ENCODE results near the gene PRKCD. TPM values are rescaled to one million over a fixed set of nuclear protein-coding genes. Genes with fewer than 3 reads are reported as not detected.

PRKCD gene
- total RNA-seq, 2 donors from 2014 or later = 15.5 to 16.9 TPM

DNA sequence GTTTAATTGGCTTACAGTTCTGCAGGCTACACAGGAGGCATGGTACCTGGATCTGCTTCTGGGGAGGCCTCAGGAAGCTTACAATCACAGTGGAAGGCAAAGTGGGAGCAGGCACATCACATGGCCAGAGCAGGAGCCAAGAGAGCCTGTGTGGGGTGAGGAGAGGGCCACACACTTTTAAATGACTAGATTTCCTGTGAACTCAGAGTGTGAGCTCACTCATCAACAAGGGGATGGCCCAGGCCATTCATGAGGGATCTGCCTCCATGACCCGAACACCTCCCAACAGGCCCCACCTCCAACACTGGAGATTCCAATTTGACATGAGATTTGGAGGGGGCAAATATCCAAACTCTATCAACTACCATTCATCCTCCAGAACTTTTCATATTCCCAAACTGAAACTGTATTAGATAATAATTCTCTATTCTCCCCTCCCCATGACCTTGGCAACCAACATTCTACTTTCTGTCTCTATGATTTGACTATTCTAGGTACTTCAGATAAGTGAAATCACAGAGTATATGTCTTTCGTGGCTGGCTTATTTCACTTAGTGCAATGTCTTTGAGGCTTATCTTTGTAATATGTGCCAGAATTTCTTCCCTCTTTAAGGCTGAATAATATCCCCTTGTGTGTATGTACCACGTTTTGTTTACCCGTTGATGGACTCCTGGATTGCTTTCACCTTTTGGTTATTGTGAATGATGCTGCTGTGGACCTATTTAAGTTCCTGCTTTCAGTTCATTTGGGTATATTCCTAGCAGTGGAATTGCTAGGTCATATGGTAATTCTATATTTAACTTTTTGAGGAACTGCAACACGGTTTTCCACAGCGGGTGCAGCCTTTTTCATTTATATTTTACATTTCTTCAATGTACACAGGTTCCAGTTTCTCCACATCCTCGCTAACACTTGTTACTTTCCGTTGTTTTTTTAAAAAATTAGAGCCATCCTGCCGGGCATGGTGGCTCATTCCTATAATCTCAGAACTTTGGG is 51.0 kb downstream of the PRKCD start:
- H3K9me3 ChIP-seq = peaks cover 0 to 4% (median 0%) of the 10 kb centered on the region in 3 donors
- ATAC-seq (no peak), DNase-seq (no peak)
- TF ChIP-seq, protein P1, sequence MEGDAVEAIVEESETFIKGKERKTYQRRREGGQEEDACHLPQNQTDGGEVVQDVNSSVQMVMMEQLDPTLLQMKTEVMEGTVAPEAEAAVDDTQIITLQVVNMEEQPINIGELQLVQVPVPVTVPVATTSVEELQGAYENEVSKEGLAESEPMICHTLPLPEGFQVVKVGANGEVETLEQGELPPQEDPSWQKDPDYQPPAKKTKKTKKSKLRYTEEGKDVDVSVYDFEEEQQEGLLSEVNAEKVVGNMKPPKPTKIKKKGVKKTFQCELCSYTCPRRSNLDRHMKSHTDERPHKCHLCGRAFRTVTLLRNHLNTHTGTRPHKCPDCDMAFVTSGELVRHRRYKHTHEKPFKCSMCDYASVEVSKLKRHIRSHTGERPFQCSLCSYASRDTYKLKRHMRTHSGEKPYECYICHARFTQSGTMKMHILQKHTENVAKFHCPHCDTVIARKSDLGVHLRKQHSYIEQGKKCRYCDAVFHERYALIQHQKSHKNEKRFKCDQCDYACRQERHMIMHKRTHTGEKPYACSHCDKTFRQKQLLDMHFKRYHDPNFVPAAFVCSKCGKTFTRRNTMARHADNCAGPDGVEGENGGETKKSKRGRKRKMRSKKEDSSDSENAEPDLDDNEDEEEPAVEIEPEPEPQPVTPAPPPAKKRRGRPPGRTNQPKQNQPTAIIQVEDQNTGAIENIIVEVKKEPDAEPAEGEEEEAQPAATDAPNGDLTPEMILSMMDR (IDR thresholded peaks at IDR 0.05) = no peak
- TF ChIP-seq POLR2A (IDR thresholded peaks at IDR 0.05) = no peak
- no peak overlapping the region for H3K27ac ChIP-seq
- H3K4me3 ChIP-seq = no peak overlapping the region
- H3K27me3 ChIP-seq = no peaks in the 10 kb centered on the region
- 62 to 77% methylated on average over 9 of the region's 9 CpGs for WGBS, 2 donors
- intact Hi-C loops (cut with DNase I) = no loop called here
- H3K36me3 ChIP-seq (replicated peaks in 1 of 2; ENCODE audit: insufficient read depth in 1 of 2, low read depth in 2 of 2) = no peaks in the 10 kb centered on the region
- no peaks in the 10 kb centered on the region for H3K4me1 ChIP-seq

DNA sequence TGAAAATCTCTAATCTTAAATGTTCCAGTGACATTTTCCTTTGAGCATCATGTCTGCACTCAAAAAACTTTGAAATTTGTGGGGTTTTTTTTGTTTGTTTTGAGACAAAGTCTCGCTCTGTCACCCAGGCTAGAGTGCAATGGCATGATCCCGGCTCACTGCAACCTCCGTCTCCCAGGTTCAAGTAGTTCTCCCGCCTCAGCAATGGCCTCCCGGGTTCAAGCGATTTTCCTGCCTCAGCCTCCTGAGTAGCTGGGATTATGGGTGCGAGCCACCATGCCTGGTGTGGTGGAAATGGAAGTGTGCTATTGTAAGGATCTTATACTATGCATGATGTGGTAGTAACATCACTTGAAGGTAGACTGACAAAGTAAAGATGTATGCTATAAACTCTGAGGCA is 52.3 kb downstream of the PRKCD start:
- intact Hi-C loops (cut with DNase I) = no loop called here
- Histone ChIP-seq H3K9me3 (peaks cover 0 to 4% (median 0%) of the 10 kb centered on the region in 3 donors), H3K36me3 (replicated peaks in 1 of 2; ENCODE audit: insufficient read depth in 1 of 2, low read depth in 2 of 2) (no peaks in the 10 kb centered on the region), H3K4me1 (no peaks in the 10 kb centered on the region), H3K27ac (no peak overlapping the region), H3K27me3 (no peaks in the 10 kb centered on the region), H3K4me3 (no peak overlapping the region)
- TF ChIP-seq, protein P1 (IDR thresholded peaks at IDR 0.05) = no peak
- TF ChIP-seq POLR2A (IDR thresholded peaks at IDR 0.05) = no peak
- ATAC-seq (no peak), DNase-seq (no peak)
- 81 to 88% methylated on average over 7 of the region's 7 CpGs for WGBS, 2 donors

DNA sequence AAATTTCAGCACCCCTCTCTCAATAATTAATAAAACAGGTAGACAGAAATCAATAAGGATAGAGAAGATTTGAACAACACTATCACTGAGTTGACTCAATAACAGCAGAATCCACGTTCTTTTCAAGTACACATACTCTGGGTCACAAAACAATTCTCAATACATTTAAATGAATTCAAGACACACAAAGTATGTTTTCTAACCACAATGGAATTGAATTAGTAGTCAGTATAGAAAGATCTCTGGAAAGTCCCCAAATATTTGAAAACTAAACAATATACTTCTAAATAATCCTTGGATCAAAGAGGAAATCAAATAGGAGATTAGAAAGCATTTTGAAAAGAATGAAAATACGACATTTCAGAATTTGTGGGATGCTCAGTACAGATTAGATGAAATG is 54.8 kb downstream of the PRKCD start:
- intact Hi-C loops (cut with DNase I) = no loop called here
- no peaks in the 10 kb centered on the region for H3K36me3 ChIP-seq (replicated peaks in 1 of 2; ENCODE audit: insufficient read depth in 1 of 2, low read depth in 2 of 2)
- no peak overlapping the region for H3K27ac ChIP-seq
- no peak overlapping the region for H3K4me3 ChIP-seq
- TF ChIP-seq, protein P1 (IDR thresholded peaks at IDR 0.05) = no peak
- no peaks in the 10 kb centered on the region for H3K27me3 ChIP-seq
- H3K4me1 ChIP-seq = no peaks in the 10 kb centered on the region
- no peaks in the 10 kb centered on the region for H3K9me3 ChIP-seq
- 62 to 65% methylated on average over 2 of the region's 2 CpGs for whole genome bisulfite sequencing, 2 donors
- ATAC-seq (no peak), DNase-seq (no peak)

DNA sequence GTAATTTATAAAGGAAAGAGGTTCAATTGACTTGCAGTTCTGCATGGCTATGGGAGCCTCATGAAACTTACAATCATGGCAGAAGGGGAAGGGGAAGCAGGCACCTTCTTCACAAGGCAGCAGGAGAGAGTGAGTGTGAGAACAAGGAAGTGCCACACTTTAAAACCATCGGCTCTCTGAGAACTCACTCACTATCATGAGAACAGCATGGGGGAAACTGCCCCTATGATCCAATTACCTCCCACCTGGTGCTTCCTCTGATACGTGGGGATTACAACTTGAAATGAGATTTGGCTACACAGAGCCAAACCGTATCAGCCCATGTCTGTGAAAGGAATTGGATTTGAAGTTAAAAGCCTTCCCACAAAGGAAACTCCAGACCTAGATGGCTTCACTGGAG is 55.7 kb downstream of the PRKCD start:
- no peak overlapping the region for H3K4me3 ChIP-seq
- no peak overlapping the region for H3K27ac ChIP-seq
- TF ChIP-seq, protein P1 (IDR thresholded peaks at IDR 0.05) = no peak
- TF ChIP-seq POLR2A (IDR thresholded peaks at IDR 0.05) = no peak
- H3K9me3 ChIP-seq = no peaks in the 10 kb centered on the region
- intact Hi-C loops (cut with DNase I) = no loop called here
- DNase-seq (no peak), ATAC-seq (no peak)
- no peaks in the 10 kb centered on the region for H3K27me3 ChIP-seq
- WGBS, 2 donors = 38 to 51% methylated on average over 3 of the region's 3 CpGs
- no peaks in the 10 kb centered on the region for H3K4me1 ChIP-seq
- H3K36me3 ChIP-seq (replicated peaks in 1 of 2; ENCODE audit: insufficient read depth in 1 of 2, low read depth in 2 of 2) = no peaks in the 10 kb centered on the region

Data from body of pancreas (tissue), 4 donors.